Glomerular visceral epithelial cell (primary cell): Measurements from ENCODE around the gene ACHE.

Source experiments
- DNase-seq: peaks from one replicate; pipeline ENCODE4 v3.0.0-alpha.2; 2016; ENCODE audit errors: extremely low spot score

Gene ACHE

DNA sequence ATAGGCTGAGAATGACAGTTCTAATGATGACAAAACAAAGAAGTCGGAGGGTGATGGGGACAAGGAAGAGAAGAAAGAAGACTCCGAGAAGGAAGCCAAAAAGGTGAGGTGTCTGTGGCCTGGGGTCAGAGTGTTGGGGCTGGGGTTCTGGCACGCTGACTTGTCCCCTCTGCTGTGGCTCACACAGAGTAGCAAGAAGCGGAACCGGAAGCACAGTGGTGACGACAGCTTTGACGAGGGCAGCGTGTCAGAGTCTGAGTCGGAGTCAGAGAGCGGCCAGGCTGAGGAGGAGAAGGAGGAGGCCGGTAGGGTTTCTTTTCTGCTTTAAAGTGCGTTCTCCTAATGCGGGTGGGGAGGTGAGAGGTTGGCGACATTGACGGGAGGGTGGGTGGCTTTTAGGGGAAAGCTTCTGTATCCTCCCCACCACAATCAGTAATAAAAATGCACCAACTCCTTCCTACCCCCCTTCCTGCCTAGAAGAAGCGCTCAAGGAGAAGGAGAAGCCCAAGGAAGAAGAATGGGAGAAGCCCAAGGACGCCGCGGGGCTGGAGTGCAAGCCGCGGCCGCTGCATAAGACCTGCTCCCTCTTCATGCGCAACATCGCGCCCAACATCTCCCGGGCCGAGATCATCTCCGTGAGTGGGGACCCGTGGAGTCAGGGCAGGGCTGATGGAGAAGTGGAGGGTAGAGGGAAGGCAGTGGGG lies 10.8 kb downstream of the ACHE start:
- DNase-seq: no peak

DNA sequence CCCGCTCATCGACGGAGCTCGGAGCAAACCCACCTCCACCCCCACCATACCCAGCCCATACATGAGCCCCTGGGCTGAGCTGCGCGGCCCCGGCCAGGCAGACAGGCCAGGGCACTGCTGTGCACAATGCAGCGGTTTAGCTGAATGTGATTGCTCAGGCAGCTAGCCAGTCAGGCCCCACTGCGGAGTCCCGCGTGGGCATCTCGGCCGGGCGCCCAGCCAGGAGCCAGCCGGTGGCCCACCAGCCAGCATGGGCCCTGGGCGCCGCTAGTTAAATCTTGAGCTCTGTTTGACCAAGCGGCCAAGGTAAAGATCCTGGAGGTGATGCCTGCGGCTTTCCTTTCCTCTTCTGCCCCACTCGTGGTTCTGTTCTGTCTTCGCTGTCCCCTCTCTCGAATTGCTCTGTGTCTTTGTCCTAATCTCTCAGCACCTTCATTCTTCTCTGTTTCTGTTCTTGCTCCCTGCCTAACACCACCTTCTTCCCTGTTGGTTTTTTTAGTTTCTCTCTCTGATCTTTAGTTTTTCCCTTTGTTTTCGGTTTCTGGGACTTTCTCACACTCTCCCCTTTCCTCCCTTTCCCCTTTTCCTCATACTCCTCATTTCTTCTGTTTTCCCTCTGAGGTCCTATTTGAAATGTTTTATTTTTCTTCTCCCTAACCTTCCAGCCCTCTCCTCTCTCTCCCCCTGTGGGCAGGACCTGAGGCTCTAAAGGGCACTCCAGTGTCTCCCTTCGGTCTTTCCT lies 12.7 kb downstream of the ACHE start:
- DNase-seq: no peak

DNA sequence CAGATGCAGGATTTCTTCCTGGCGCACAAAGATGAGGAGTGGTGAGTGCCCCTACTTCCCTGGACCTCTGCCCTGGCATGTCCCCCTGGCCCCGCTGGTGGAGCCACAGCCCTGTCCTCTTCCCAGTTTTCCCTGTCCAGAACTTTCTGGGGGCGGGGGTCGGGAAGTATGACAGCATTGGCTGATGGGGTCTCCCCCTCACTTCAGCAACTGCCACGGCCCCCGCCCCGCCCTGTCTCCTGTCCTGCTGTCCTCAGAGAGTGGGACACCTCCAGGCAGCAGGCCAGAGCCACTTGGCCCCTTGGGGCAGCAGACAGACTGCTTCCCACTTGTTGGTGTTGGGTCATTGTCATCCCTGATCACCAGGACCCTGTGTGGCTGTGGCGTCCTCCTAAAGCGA lies 13.5 kb downstream of the ACHE start:
- DNase-seq: no peak

DNA sequence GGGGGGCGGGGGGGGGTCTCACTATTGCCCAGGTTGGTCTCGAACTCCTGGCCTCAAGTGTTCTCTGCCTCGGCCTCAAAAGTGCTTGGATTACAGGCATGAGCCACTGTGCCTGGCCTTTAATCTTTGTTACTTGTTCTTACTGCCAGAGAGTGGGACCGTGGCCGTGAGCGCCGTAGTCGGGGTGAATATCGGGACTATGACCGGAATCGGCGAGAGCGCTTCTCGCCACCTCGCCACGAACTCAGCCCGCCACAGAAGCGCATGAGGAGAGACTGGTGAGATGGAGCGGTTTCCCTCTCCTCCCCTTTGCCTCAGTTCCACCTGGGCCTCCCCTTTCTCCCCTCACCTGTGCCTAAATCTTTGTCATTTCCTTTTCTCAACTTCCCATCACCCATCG lies 14.6 kb downstream of the ACHE start:
- DNase-seq: no peak

DNA sequence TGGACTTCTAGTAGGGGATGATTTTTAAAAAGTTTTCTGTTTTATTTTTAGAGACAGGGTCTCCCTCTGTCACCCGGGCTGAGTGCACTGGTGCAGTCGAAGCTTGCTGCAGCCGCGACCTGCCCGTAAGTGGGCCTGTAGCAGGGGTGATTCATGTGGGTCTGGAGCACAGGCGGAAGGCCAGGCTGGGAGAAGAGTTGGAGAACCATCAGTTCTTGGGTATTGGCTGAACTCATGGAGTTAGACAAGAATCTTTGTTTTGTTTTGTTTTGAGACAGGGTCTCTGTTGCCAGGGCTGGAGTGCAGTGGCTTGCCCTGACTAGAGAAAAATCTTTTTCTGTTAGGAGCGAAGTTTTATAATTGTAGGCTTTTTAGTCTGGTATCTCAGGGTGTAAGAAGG lies 15.0 kb downstream of the ACHE start:
- no peak for DNase-seq

DNA sequence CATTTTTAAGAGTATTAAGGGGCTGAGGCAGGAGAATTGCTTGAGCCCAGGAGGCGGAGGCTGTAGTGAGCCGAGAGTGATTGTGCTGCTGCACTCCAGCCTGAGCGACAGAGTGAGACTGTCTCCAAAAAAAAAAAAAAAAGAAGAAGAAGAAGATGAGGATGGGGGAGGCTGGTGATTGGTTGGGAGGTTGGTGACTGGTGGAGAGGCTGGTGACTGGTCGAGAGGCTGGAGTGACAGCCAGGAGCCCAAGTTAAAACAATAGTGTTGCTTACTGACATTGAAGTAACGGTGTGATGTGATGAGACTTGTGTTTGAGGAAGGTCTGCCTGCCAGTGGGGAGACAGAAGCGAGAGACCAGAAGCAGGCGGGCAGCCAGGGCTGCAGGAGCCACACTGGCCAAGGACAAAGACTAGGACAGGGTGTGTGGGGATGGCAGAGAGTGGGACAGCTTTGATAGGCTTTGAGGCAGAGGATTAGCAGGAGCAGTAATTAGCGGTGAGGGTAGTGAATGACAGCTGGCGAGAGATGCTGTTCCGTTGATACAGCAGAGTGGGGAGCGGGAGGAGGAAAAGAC lies 15.9 kb downstream of the ACHE start:
- no peak for DNase-seq

DNA sequence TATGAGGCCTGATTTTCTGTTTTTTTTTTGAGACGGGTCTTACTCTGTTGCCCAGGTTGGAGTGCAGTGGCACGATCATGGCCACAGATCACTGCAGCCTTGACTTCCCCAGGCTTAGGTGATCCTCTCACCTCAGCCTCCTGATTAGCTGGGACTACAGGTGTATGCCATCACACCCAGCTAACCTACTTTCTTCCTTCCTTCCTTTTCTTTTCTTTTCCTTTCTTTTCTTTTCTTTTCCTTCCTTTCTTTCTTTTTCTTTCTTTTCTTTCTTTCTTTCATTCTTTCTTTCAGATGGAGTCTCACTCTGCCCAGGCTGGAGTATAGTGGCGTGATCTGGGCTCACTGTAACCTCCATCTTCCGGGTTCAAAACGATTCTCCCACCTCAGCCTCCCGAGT lies 17.0 kb downstream of the ACHE start:
- no peak for DNase-seq

DNA sequence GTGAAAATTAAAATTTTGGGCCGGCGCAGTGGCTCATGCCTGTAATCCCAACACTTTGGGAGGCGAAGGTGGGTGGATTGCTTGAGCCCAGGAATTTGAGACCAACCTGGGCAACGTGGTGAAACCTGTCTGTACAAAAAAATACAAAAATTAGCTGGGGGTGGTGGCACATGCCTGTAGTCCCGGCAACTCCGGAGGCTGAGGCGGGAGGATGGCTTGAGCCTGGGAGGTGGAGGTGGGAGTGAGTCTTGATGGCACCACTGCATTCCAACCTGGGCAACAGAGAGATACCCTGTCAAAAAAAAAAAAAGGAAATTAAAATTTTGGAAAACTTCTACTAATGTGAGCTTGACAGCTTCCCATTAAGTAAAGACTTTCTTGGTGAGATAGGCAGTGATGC lies 17.7 kb downstream of the ACHE start:
- DNase-seq: no peak

DNA sequence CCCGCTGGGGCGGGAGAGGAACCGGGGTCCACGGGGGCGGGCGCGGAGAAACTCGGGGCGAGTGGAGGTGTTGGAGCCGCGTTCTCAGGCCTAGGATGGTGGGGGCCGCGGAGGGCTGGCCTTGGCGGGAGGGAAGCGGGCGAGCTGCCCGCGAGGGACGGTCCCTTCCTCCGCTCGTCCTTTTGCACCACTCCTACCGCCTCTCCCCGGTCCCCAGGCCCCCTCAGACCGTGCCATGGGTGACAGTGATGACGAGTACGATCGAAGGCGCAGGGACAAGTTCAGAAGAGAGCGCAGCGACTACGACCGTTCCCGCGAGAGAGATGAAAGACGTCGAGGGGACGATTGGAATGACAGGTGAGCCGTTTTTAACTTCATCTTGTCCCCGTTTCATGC lies 20.3 kb downstream of the ACHE start:
- DNase-seq: no peak

DNA sequence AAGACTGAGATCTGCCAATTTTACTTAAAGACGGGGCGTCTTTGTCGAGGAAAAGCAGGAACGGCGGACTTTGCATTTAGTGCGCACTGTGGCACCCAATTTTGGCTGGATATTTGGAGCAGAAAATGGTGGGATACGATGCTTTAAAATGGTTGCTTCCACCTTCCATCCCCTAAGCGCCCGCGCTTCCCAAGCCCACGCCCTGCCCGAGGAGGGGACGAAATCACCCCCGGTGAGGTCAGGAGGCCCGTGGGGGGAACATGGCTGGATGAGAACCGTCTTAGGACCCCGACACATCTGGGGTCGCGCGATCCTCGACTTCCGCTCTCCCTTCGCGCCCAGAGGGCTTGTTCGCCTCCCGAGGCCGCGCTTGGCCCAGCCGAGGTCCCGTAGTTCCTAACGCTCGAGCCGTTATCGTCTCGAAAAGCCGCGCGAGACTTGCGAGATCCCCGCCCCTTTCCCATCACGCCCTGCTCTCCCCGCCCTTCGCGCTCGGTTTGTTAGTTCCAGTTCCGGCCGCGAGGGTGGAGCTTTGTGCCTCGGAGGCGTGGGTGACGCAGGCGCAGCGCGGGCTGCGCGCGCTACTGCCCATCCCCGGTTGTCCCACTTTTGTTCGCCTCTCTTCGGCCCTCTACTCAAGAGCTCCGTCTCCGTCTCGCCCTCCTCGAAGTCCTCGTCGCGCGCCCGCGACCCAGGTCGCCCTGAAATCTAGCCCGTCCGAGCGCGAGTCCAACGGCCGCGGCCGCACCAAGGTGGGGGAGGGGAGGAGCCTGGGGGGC lies 20.9 kb downstream of the ACHE start, which contains the start of gene SRRT:
TSS of gene SRRT (plus strand) at position 527 of the 779 bp plus-strand sequence. CDS start 488 bp downstream, outside the sequence.
- DNase-seq: peak; percentile 96

DNA sequence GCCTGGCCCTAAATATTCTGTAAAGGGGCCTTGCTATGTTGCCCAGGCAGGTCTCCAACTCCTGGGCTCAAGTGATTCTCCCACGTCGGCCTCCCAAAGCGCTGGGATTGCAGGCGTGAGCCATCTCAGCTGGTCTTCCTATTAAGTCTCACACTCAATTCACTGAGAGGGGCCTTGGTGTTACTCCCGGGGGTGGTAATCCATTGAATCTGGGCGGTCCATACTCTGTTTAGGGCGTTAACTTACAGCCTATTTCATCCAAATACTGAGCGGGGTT lies 21.4 kb downstream of the ACHE start:
- no peak for DNase-seq

DNA sequence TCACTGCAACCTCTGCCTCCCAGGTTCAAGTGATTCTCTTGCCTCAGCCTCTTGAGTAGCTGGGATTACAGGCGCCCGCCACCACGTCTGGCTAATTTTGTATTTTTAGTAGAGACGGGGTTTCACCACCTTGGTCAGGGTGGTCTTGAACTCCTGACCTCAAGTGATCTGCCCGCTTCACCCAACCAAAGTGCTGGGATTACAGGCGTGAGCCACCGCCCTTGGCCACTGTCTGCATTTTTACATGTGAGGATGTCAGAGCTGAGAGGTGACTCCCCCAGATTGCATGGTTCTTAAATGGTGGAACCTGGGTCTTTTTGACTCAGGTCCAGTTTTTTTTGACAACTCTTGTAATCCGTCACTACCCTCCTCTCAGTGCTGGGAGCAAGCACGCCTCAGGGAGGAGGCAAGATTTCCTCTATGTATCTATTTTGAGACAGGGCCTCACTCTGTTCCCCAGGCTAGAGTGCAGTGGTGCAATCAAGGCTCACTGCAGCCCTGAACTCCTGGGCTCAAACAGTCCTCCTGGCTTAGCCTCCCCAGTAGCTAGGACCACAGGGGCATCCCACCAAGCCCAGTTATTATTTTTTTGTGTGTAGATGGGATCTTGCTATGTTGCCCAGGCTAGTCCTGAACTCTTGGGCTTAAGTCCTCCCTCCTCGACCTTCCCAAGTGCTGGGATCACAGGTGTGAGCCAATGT lies 21.9 kb downstream of the ACHE start:
- no peak for DNase-seq

DNA sequence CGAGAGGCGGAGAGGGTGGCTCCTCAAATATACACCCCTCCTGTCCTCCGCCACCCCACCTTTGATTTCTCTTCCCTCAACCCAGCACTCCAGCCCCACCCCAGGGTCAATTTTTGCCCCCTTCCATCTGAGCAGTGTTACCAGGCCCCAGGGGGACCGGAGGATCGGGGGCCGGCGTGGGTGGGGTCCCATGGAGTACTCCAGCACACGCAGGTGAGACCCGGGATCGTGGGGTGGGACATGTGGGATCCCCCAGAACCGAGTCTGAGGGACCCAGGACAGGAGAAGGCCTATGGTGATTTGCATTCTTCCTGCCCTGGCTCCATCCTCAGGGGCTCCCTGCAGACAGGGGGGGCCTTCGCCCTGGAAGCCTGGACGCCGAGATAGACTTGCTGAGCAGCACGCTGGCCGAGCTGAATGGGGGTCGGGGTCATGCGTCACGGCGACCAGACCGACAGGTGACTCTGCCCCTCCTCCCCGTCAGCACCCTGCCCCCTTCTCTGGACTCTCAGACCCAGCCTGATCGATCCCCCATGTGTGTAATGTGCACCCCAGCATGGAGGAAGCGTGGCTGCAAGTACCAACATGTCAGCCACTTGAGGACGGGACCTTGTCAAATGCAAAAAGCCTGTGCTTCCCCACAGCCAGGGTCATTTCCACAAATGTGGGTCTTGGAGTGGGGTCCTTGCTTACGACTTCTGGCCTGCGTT lies 27.8 kb downstream of the ACHE start:
- DNase-seq: no peak

DNA sequence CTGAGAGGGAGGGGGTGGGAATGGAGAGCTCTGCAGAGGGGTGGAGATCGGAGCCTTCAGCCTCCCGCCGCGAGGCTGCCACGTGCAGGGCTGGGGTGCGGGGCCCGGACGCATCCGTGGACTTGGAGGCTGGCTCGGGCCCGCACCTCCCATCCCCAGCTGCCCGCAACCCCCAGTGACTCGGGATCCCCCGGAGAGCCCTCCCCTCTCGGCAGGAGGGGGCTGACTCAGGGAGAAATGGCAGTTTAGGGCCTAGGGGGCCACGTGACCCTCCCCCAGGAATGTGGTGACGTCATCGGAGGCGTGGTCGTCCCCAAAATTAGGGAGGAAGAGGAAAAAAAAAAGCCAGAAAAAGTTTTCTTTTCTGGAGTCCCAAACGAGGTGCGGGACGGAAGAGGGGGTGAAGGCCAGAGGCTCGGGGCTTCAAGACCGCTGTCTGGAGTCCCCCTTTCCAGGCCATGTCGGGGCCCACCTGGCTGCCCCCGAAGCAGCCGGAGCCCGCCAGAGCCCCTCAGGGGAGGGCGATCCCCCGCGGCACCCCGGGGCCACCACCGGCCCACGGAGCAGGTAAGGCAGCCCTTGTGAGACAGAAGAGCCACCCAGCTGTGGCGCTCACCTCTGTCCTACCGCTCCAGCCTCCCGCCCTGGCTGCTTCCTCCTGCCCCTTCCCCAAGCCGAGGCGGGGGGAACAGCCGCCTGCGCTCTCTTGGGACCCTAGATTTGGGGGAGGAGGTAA lies 28.5 kb downstream of the ACHE start, which contains the start of gene TRIP6:
TSS of gene TRIP6 (plus strand) at position 348 of the 736 bp plus-strand sequence. CDS start at position 459, 111 bp downstream.
- DNase-seq: peak; percentile 95

DNA sequence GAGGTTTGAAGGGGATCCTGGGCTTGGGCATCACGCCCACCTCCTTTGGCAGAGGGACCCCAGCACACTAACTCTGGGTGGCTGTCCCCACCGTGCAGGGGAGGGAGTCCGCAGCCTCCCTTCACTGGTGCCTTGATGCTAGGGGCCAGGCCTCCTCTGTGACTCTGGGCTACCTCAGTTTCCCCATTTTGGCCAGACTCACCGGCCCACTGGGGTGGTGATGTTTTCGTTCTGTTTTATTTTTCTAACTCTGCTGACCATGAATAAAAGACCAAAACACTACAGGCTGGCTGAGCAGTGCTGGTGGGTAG lies 29.0 kb downstream of the ACHE start:
- DNase-seq: no peak

DNA sequence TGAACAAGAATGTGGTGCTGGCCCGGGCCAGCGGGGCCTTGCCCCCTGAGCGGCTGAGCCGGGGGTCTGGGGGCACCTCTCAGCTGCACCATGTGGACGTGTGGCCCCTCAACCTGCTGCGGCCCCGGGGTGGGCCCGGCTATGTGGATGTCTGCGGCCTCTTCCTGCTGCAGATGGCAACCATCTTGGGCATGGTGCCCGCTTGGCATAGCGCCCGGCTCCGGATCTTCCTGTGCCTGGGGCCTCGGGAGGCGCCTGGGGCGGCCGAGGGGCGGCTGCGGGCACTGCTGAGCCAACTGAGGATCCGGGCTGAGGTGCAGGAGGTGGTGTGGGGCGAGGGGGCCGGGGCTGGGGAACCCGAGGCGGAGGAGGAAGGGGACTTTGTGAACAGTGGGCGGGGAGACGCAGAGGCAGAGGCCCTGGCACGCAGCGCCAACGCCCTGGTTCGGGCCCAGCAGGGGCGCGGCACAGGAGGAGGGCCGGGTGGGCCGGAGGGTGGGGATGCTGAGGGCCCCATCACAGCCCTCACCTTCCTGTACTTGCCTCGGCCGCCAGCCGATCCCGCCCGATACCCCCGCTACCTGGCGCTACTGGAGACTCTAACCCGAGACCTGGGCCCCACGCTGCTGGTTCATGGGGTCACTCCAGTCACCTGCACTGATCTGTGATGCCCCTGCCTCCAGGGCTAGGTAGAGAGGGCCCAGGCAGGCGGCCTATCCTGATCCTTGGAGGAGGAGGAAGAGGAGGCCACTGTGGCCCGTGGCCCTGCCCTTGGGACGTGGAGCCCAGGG lies 29.6 kb downstream of the ACHE start:
- DNase-seq: peak; percentile 86

DNA sequence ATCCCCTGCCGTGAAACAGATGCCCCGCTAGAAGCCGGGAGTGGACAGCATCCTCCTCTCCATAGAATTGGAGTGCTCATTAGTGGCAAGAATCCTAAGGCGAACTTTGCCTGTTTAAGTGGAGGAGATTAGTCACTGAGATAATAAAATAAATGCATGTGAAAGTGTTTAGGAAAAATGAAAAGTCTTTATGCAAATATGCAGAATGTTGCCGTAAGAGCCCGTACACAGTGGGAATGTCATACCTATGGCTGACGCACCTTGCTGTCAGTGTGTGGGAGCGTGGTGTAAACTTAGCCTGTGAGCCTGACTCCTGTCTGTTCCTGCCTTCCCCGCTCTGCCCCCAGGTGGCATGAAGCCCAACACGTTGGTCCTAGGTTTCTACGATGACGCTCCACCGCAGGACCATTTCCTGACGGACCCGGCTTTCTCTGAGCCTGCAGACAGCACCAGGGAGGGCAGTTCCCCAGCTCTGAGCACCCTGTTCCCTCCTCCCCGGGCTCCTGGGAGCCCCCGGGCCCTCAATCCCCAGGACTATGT lies 30.2 kb downstream of the ACHE start:
- peak; percentile 64 for DNase-seq

DNA sequence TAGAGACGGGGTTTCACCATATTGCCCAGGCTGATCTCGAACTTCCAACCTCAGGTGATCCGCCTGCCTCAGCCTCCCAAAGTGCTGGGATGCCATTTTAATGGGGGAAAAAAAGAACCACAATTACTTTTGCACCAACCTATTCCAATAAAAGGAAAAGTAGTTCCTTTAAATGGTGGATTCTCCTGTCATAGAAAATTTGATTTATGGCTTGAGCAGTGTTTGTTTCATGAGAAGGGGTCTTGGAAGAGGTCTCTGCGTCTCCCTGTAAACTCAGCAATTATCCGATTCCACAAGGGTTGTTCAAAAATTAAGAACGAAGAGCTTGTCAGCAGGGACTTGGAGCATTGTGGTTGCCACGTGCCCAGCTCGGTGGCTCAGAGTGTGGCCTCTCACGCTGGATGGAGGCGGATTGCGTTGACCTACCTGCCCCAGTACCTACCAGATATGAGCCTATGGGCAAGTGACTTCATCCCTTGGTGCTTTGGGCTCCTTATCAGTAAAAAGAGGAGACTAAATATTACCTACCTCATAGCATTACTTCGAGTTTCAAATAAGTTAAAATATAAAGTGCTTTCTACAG lies 31.3 kb downstream of the ACHE start:
- DNase-seq: no peak

DNA sequence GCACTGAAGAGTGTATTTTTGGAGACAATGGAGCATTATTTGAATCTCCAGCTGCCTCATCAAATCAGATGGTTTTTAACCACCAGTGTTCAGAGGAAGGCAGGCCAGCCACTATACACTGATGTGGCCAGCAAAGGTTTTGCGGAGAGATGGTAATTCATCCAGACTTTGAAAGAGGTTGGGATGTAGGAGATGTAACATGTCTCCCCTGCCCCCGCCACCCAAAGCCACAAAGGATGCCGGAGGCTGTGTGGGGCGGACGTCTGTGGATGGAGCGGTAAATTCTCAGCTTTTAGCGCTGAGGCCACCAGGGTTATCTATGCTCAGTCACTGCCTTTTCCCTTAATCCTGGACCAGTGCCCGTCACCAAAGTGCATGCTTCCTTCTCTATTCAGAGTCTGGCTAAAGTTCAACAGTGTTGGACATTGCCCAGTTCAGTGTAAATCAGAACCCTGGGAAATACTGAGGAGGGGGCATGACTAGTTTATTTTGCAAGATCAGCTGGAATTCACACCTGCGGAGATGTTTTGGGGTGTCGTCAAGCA lies 32.2 kb downstream of the ACHE start:
- DNase-seq: no peak
